Fibroblast of skin of left biceps (primary cell): ENCODE data around the gene GDF9.

Experiments
- DNase-seq, 2 experiments: peaks; one replicate each; pipeline ENCODE4 v3.0.0-alpha.2; 2013; ENCODE audit warnings: low read depth in 2 of 2

Gene GDF9

DNA sequence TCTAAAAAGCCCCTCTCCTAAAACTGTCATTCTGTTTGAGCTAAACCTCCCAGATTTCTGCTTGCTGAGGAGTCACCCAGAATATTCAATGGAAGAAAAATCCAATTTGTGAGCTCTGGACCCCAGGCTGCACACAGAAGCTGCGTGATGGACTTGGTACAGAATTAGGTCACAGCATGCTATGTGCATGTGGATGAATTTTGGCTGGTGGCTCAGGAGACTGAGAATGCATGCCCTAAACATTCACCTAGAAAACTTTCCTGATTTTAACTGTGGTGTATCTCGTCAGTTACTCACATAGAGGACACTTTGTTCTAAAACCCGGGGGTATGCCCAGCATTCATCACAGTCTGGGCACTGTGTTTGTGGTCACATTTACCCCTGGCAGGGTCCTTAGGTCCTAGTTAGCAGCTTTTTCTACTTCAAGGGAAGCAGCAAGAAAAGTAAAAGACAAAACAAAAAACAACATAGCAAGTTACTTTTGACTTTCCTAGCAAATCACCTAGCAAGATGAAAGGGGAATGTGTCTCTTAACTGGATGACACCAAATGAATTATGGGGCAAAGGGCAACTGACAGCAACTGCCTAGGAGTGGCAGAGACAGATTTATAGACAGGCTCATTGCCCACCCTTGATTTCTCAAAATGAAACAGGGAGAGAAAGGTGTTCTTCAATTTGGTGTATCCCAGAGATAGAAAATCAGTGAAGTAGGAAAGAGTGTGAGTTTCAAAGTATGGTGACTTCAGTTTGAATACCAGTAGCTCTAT, 27.6 kb downstream of the GDF9 start:
- no peak for DNase-seq

DNA sequence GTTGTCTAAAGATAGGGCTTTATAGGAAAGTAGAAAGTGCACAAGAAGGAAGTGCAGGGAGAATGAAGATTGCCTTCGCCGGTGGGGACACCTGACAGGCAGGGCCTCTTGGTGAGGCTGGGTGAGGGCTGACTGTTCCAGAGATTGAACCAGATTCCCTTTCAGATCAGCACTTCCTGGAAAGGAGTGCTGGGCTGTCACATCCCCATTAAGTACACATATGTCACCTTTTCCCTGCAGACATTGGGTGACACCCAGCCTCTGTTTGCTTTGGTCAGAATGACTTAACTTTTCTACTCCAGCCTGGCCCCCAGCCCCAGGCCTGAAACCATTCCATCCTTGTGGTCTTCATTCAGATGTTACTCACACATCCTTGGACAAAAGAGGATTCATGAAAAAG, 28.4 kb downstream of the GDF9 start:
- no peak for DNase-seq

DNA sequence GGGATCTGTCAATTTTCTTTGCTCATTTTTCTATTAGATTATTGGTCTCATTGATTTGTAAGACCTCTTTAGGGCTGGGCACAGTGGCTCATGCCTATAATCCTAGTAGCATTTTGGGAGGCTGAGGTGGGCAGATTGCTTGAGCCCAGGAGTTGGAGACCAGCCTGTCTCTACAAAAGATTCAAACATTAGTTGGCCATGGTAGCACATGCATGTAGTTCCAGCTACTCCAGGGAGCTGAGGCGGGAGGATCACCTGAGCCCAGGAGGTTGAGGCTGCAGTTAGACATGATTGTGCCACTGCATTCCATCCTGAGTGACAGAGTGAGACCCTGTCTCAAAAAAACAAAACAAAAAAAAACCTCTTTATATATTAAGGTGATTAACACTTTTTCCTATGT, 29.4 kb downstream of the GDF9 start:
- DNase-seq, result no peak

DNA sequence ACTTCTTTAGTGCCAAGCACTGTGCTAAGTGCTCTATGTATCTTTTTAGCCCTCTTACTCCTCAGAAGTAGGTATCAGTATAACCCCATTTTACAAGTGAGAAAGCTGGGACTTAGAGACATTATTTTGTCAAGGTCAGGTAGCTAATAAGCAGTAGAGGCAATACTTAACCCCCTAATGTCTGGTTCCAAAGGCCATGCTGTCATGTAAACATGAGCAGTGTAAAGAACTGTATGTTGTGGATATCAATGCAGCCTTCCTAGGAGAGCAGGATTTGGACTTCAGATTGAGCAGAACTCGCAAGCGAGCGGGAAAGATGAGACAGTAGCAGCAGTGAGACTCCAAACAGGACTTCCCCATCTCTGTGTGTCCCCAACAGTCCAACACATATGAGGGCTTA, 32.2 kb downstream of the GDF9 start:
- DNase-seq, result no peak

DNA sequence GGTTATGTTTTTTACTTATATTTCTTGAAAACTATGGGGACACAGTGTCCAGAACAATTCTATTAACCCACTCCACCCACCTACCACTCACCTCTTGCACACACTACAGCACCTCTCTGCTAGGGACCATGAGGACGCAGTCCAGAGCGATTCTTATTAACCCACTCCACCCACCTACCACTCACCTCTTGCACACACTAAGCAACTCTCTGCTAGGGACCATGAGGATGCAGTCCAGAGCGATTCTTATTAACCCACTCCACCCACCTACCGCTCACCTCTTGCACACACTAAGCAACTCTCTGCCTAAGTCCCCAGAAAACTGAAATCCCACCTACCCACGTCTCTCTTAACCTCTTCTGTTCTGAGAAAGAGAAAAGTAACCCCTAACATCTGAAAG, 33.7 kb downstream of the GDF9 start:
- DNase-seq, result no peak

DNA sequence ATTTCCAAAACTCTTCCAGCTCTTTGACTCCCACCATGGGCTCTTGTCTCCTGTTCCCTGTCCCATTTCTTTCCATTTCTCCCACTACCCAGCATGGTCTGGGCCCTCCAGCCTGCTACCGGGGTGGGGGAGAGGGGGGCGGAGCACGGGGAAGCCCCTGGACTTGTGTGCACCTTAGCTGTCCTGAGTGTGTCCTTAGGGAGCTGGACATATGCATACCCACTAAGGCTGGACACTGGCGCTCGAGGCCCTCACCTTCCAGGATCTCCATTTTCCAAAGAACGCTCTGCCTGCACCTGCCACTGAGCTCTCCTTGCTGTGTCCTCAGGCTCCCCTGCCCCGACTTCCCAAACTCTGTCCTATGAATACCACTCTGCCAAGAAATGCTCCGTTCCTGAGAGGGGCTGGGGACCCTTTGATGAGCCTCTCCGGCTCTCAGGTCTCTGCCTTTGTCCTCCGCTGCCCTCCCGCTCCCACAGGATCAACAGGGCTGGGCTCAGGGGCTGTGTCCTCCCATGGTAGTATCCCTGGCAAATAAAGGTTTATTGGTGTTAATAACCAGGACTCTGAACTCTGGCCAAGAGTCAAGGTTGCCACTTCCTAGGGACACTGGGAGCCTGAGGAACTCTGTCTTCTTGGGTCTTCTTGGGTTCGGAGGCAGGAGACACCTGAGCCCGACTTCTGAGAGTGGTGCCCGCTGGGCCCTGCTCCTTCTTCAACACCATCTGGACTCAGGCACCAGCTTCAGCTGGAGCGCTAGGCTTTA, 35.0 kb downstream of the GDF9 start:
- DNase-seq, result no peak

DNA sequence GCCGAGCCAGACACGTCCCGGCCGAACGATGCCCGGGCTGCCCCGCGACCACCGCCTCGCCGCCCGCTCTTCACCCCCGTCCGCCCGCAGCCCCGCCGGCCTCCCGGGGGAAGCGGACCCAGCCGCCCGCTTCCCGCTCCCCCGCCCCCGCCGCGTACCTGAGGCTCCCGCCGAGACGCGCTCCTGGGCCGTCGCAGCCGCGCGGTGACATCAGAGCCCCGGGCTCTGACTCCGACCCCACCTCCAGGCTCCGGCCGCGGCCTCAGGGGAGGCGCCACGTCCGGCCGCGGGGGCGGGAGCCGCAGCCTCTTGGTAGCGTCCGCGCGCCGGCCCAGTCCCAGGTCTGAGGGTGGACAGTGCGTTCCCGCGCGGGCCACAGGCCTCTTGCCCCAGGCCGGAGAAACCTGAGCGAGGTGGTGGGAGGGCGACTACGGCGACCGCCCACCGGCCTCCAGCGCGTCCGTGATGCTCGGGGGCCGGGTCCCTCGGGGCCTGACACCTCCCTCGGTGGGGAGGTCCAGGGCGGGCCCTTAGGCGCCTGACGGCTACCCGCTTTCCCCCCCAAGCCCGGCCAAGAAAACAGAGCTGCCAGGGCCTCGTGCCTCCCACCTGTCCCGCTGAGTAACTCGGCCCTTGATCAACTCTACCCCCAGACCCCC, 35.7 kb downstream of the GDF9 start, which contains the start of gene SHROOM1:
TSS of gene SHROOM1 (minus strand) at position 212 of the 659 bp plus-strand sequence. CDS start 4,507 bp downstream, outside the sequence.
- DNase-seq, result no peak

DNA sequence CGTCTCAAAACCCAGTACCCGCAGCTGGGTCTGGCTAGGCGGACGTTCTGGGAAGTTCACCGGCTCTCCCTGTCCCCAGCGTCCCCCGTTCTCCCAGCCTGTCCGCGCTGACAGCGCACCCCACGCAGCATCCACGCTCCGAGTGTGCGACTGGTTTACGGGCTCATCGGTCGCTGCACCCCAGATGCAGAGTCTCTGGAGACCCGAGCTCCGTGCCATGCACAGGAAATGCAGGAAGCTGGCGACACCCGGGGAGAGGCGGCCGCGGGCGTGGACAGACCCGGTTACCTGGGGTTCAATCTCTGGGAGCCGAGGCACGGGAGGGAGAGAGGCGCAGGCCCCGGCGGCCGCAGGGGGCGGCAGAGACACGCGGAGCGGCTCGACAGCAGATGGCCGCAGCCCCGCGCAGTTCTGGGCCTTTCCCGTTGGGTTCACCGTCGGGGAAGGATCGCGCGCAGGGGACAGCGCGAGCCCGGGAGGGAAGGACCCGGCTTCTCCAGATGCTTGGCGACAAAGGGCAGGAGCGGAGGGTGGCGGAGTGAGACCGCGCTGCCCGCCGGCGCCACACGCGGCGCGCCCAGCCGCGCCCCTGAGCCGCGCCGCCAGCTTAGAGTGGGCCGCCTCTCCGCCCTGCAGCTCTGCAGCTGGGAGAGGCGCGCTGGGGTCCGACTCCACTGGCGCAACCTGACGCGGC, 36.4 kb downstream of the GDF9 start:
- no peak for DNase-seq

DNA sequence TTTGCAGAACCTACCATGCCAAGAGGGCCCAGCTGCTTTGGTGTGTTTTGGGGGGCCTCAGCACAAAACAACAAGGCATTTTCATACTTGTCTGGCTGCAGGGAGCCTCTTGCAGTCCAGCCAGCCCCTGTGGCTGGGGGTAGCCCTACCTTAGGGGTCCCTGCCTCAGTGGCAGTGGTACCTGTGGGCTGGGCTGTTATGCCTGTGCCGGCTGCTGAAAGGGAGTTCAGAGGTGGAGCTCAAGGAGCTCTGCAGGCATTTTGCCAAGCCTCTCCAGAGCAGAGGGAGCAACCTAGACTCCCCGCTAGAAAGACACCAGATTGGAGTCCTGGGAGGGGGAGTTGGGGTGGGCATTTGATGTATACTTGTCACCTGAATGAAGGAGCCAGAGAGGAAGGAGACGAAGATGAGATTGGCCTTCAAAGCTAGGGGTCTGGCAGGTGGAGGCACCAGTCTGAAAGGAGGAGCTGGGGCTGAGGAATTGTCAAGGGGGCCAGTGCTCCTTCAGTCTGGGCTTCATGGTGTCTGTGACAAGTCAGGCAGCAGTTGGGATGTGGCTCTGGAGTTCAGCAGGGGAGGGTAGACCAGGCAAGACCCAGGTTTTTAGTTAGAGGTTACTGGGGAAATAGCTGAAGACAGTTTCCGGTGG, 37.3 kb downstream of the GDF9 start:
- no peak for DNase-seq

DNA sequence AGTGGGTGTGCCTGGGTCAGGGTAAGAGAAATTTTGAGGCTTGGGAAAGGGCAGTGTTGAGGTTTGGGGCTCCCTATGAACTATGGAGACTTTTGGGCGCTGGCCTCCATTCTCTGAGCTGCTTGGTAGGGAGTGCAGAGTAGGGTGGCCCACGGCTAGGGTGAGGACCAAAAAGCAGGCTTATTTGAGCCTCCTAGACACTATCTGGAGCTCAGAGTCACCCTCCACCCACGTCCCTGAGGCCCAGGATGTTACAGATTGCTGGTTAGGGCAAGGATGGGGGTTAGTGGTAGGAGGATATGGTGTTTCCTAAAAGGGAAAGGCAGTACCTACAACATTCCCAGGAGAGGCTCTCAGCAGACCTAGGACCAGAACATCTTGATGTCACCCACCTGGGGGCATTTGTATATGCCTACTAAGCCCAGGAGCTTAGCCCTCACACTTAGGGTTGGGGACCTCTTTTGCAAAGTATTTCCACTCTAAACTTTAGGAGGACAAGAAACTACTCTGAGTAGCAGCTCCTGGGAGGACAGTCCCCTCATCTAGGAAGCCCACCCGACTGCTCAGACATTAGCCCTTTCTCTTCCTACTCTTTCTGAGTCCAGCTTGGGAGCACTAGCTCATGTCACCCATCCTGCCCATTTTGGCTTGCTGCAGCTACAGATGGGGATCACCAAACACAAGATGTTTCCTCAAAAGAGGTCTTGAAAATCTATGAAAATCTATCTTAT, 38.2 kb downstream of the GDF9 start:
- DNase-seq, result no peak

DNA sequence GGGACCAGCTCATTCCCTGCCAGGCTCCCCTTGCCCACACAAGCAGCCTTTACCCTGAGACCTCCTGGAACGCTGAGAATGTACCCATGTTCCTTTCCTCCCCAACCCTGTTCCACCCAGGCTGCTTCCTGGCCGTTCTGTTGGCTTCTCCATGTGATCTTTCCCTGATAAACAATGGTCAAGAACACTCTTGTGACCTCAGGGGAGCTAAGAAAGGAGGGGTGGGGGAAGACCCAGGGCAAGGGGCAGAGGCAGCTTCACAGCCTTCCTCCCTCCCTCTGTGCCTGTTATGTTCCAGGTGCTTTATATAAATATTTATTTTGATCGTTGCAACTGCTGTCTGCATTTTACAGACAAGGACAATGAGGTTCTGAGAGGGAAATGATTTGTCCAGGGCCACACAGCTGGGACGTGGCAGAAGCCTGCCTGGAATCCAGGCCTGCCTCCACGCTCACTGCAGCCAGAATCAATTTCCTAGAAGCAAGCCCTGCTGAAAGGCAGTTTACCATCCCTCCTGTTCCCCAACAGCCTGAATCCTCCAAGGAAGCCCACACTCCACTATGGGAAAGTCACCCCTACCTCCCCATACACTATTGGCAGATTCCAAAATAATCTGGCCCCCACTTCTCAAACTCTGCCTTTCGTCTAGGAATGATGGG, 39.7 kb downstream of the GDF9 start:
- DNase-seq, result no peak

DNA sequence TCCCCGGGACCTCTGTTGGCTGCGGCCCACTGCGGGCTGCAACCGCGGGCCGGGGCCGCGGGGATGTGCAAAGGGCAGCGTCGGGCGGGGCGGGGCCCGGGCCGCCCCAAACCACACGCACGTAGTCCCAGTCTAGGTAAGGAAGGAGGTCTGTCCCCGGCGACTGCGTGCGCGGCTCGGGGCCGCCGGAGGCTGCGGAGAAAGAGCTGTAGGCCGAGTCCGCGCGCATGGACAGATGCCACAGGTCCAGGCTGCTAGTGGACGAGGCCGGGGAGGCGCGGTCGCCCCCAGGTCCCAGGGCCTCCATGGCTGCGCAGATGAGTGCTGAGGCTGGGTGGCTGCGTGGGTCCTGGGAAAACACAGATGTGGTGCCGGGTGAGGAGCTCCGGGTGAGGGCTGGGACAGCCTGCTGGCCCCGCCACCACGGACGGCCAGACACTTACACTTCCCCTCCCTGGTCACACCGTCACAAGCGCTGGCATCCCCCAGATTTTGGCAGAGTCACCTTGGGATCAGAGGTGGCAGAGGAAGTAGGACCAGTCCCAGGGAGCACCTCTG, 40.4 kb downstream of the GDF9 start:
- DNase-seq, result no peak

DNA sequence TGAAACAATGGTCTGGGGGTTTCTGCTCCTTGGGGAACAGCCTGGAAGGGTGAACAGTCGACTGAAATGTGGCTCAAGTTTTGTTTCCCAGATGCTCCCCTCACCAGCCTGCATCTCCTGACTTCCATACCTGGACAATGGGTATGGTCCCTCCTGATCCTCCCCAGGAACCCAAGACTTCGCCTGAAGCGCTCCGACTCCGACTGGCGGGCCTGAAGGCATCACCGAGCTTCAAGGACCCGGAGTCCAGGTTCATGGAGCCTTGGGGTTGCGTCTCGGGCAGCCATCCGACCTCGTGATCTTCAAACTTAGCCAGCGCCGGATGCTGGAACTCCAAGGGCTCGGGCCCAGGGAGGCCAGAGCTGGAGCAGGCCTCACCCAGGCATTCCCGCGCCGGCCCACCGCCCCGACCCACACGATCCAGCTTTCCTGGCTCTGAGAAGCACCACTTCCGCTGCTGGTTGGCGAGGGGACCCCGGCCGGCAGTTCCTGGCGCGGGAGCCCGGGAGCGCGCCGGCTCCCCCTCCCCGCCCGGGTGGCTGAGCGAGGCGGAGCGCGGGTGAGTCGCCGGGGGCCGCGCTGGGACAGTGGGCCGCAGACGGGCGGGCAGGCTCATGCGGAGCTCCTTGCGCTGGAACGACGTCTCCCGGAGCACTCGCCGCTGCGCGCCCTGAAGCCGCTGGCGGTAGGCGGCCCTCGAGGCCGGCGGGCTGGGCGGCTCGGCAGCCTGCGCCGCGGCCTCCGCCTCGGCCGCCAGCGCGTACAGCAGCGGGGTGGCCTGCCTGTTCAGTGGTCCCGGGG, 41.0 kb downstream of the GDF9 start:
- DNase-seq, result no peak

DNA sequence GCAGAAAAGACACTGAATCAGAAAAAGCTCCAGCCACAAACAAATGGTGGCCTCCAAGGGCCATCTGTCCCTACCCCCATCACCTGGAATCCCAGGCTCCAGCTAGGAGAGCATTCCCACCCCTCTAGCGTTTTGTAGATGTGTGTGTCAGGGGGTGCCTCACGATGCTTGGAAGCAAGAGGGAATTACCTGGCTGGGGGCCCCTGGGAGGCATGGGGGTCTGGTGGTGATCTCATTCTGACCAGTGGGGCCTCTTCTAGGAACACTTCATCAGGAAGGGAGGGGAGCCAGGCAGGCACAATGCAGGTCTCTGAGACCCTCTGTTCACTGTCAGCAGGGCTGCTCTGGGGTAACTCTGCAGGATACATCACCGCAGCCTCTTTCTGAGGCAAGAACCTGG, 41.8 kb downstream of the GDF9 start:
- DNase-seq, result no peak

DNA sequence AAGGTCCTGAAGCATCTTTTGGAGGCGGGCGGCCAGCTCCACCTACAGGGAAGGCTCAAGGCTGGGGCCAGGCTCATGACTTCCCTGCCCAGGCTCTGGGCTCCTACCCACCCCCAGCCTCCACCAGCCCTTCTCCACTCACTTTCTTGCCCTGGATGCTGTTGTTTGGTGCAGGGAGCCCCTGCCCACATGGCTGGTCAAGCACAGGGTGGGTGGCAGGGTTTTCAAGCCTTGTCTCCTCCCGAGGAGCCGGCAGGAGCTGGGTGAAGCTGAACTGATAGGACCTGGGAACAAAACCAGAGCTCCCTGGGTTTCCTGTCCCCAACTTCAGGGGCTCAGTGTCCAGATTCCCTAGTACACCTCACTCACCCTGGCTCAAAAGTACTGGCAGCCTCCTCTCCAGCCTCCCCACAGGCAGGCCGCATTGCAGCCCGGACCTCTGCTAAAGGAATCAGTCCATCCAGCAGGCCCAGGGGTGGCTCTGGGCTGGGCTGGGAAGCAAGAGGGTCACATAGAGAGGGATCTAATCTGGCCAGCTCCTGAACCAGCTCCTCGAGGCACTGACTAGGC, 42.7 kb downstream of the GDF9 start:
- DNase-seq, result no peak

DNA sequence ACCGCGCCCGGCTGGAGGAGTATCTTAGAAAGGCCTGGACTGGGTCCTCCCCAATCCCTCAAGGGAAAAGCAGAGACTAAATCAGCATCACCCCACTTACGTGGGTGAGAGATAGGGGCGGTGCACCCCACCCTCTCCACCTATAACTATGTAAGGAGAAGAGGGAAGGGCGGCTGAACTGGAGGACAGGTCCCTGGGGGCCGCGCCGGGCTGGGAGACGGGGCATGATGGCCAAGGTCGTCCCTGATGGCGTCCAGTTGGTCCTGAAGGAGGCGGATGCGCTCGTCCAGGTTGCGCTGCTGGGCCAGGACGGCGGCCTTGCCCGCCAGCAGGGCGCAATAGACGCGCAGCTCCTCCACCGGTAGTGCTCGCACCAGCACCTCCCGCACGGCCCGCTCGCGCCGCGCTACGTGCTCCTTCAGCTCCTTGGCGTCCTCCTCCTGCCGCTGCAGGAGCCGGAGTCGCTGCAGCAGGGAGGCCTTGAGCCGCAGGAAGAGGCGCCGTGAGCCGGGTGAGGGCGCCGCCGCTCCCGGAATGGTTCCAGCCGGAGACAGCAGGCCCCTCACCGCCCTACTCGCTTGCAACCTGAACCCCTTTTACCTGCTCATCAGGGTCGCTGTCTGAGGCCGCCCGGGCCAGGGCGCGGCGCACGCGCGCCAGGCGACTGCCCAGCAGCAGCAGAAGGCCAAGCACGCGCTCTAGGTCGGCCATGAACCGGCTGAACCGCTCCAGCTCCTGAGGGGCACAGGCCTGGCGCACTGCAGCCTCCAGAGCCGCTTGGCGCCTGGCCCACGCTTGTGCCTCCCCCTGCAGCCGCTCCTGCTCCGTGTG, 43.4 kb downstream of the GDF9 start:
- DNase-seq, result no peak

DNA sequence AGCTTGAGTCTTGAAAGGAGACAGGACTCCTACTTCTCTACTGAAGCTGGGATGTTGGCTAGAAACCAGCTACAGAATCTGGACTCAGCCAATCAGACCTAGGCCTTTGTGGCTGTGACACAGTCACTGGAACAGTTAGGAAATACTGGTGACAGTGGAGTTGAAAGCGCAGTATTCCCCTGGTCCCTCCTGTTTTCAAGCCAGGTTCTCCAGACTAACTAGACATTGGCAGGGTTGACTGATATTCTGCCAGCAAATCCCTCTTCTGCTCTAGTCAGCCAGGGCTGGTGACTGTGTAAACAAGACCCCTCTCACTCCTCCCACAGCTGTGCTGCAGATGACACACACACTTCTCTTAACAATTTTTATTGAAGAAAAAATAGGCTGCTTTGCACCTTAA, 44.5 kb downstream of the GDF9 start:
- DNase-seq, result no peak

DNA sequence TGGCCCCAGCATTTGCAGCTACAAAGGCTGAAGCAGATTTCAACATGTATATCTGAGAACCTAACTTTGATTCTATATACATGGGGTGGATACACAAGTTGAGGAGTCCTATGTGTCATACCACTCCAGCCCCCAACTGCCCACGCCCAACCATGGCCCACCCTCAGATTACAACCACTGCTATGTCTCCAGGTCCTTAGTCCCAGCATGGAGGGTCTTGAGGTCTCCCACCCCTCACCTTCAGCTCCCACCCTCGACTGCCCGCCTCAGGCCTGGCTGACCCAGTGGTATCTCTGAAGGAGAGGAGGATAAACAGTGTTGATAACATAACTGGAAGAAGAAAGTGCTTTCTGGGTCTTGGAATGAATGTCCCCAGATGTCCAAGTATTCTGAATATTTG, 44.9 kb downstream of the GDF9 start:
- no peak for DNase-seq
